GM21447 (cell line): ENCODE data around the gene THSD4.

ENCODE experiments used
- ATAC-seq: cut with Tn5 transposase; IDR thresholded peaks from one replicate; pipeline ENCODE4 v1.9.1; 2021; ENCODE audit not compliant: unreplicated experiment

Gene THSD4

DNA sequence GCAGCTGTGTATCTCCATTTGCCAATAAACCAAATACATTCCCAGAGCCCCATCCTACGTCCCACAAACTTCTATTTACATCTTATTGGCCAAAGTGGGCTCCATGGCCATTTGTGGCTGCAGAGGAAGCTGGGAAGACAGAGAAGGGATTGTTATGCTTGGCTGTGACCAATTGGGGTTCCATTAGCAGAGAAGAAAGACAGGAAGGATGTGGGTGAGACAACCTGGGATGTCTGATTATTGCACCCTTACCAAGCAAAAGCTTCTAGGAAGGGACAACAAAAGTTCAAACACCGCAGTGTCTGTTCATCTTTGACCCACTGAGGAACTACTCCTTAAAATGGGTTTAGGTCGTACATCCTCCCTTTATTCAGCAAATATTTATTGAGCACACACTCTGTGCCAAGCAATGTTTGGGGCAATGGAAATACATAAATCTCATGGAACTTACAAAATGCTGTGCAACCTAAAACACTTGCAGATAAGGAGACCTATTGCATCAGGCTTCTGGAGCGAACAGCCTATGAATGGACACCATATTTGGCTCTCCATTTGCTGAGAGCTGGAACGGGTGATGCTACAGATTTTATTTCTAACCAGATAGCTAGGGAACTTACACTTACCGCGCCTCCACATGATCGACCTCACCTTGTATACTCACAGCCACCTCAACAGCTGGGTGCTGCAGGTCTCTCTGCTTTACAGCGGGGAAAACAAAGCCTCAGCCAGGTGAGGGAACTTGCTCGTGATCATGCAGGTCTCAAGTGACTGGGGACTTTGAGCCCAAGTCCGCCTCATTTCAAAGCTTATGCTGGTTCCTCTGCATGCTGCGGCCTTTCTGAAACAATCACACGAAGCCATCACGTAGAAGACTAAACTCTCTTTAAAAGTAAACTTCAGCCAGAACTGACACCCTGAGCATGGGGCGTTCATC lies 673.6 kb downstream of the THSD4 start:
- ATAC-seq = no peak

DNA sequence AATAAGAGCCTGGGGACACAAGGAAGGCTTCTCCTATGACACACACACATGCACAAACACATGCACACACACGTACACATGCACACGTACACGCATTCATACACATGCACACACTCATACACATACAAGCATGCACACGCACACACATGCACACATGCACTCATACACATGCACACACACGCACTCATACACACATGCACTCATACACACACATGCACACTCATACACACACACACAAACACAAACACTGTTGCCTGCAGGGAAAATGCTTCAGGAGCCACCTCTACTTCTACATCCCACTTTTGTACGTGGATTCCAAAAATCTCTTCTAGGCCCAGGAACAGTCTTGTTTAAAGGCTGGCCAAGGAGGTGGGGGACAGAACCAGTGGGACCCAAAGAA lies 674.3 kb downstream of the THSD4 start:
- ATAC-seq = no peak

DNA sequence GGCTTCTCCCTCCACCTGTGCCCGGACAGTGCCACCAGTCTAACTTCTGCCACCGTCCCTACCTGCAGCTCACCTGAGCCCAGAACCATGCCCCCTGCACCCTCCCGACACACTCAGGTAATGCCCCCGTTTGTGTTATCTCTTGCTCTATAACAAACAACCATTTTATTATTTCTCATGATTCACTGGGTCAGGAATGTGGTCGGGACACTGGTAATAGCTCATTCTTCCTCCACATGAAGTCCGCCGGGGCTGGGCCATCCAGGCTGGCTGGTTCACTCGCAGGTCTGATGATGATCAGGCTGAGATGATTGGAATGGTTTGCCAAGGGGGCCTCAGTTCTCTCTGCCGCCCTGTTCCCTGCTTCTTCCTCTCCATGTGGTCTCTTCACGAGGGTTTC lies 674.8 kb downstream of the THSD4 start:
- no peak for ATAC-seq

DNA sequence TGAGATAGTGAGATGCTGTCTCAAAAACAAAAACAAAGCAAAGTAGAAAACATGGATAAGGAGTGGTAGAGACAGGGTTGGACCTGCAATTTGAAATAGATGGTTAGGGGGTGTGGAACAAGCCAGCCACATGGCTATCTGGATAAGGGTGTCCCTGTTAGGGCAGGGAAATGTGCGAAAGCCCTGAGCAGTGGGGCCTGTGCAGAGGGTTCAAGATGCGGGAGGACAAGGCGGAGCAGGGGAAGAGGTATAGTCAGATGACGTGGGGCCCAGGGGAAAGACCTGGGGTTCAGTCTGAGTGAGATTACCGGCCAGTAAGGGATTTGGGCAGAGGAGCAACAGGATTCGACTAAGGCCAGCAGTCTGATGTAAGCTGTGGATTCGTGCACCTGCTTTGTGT lies 676.7 kb downstream of the THSD4 start:
- ATAC-seq = no peak

DNA sequence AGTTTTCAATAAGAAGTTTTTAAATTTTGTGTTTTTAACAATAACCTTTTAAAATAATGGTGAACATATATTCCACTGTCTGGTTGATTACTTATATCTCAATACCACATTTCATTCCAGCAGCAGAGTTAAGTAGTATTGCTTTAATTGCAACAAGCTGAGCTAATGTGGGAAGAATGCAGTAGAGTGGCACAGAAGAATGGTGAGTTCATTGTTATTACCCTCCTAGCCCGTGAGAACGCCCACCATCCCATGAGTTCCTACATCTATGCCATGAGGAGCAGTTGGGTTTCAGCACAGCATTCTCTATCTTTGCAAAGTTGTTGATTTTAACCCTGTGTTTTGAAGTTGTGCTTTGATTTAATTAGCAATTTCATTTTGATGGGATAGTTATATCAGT lies 677.2 kb downstream of the THSD4 start:
- no peak for ATAC-seq

DNA sequence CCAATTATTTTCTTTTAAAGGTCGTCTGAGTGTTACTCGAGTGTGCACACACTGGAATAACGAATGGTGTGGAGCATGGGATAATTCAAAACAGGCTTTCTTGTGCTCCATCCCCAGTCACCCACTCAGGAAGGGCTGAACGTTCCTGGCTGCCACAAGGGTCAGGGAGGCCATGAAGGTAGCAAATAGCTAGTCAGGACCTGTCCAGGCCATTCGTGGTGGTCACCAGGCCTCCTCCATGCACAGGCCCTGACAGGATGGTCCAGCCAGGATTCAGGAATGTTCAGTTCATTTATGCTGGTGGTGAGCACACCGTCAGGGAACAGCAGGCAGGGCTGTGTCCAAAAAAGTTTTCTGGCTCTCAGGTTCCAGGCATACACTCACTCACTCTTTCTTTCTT lies 683.4 kb downstream of the THSD4 start:
- no peak for ATAC-seq

DNA sequence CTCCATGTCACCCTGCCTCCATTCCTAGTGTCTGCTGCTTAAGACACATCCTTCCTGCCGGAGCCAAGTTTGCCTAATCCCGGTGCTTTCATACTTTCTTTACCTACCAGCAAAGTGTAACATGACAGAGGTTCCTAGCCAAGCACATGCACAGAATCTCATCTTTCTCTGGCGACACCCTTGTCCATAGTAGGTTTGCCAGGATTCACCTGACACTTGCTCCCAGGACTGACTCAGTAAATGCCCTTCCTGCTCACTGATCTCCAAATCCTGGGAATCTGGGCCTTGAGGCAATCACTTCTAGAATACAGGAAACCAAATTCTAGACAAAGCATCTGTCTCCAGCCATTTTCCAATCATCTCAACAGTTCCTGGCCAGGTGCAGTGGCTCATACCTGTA lies 684.9 kb downstream of the THSD4 start:
- no peak for ATAC-seq

DNA sequence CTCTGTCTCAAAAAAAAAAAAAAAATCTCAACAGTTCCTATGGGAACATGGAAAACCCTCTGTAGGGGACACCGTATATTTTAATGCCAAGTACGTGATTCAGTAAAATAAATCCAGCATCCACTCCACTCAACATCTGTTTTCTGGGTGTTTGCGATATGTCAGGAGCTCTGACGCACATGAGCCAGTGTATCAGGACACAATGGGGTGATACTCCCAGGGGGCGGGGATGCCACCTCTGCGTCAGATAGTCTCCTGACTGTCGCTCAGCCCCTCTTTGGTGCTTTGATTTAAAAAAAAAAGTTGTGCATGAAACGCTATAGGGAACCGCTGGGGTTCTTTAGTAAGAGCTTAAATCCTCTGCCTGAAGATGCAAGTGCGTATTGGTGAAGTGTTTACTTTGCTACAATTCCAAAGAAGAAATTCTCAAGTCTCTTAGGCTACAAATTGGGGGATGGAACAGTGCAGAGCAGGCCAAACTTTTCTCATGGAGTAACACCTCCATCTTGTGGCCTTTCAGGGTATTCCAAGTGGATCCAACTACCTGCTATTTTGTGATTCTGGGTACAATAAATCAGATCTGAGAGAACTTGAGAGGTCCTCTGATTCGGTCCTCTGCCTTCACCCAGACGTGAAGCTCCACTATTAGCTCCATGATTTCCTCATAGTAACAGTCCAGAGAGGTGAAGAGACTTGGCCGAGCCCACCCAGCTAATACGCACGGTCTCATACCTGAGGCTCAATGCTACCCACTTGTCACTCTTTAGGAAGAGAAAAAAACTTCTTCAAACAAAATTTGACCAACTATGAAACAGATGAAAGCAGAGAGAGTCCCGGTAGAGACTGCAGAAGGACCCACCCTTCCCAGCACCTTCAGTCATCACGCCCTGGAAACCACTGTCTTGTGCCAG lies 685.8 kb downstream of the THSD4 start:
- ATAC-seq = no peak

DNA sequence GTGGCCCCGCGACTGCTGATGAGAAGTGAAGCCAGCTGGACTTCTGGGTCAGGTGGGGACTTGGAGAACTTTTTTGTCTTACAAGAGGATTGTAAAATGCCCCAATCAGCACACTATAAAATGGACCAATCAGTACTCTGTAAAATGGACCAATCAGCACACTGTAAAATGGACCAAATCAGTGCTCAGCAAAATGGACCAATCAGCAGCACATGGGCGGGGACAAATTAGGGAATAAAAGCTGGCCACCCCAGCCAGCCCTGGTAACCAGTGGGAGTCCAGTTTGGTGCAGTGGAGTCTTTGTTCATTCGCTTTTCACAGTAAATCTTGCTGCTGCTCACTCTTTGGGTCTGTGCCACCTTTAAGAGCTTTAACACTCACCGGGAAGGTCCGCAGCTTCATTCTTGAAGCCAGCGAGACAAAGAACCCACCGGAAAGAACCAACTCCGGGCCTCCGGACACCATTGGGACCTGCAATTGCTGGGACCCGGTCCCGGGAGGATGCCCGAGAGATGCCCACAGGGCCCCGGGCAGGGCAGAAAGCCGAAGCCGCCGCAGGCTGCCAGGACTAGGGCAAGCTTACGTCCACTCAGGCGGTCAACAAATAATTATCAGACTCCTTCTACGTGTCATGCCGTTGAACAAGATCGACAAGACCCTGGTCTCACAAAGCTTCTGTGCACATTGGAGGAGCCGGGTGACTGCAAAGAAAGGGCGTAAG lies 686.8 kb downstream of the THSD4 start:
- ATAC-seq = no peak

DNA sequence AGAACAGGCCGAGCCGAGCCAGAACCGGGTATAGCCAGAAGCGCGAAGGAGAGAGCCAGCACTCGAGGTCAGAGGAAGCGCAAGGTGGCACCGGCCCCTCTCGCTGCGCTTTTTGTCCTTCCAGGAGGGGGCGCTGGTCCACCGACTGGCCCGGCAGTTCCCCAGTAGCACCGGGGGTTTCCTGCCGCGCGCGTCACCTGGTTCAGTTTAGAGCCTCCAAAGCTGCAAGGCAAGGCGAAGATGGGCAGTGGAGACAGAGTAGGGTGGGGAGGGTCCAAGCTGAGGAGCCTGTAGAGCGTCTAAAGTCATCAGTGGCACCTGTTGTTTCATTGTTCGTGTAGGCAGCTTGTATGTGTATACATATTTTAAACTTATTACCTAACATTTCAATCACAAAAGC lies 687.5 kb downstream of the THSD4 start:
- ATAC-seq = no peak

DNA sequence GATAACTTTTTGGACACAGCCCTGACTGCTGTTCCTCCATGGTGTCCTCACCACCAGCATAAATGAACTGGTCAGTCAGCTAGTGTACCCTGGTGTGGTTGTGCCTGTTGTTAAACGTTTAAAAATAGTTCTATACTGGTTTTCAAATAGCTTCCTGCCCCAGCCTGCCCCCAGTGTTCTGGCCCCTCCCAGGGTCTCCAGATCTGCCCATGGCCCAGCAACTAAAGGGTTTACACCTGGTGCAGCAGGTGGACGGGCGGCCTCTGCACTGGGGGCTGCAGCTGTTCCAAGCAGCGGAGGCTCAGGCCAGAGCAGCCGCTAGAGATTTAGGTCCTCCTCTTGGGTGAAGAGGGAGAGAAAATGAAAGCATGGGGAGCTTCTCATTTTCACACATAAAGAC lies 689.0 kb downstream of the THSD4 start:
- no peak for ATAC-seq

DNA sequence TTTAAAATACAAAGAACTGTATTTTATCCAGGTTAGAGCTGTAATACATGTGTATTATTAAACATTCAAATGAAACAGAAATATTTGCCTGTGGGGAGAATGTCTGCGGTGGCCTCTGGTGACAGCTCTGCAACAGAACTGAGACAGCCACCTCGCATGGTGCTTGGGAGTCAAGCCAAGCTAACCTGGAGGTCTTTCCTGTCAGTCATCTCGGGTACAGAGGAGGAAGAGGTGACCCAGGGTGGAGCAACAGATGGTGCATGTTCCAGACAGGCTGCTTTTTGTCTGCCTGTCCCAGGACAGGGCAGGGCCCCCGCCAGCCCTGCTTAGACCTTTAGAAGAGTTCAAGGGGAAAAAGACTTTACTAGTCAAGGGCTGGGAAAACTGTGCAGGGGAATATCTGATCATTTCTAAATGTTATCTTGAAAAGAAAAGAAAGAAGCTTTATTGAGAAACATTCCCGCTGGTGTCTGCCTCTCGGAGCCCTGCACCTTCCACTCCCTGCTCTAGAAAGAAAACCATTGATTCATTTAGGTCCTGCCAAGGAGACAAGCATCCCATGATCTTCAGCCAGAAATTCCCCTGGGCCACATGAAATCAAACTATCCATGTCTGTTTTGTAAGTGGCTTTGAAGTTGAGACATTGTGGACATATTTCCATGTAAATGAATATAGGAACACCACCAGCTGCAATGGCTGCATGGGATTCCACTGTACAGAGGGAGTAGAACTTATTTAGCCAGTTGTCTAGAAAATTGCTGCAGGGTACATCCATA lies 689.6 kb downstream of the THSD4 start:
- ATAC-seq = no peak

DNA sequence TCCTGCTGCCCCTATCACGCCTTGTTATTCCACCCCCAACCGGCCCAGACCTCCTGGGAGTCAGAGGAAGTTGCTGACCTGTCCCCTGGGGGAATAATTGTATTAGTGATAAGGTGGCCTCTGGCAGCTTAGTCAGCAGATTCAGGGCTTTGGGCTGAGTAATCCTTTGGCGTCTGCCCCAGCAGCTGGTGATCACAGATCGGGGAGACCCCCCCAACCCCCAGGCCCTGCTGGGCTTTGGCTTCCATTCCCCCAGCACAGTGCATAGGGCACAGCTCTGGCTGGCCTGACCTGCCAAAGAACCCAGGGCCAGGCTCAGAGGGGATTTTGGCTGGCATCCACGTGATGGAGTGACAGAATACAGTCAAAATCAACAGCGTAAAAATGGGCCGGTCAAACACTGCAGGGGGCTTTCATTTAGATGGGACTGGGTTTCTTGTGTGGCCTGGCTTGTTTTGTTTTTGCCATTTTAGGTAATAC lies 691.2 kb downstream of the THSD4 start:
- no peak for ATAC-seq

DNA sequence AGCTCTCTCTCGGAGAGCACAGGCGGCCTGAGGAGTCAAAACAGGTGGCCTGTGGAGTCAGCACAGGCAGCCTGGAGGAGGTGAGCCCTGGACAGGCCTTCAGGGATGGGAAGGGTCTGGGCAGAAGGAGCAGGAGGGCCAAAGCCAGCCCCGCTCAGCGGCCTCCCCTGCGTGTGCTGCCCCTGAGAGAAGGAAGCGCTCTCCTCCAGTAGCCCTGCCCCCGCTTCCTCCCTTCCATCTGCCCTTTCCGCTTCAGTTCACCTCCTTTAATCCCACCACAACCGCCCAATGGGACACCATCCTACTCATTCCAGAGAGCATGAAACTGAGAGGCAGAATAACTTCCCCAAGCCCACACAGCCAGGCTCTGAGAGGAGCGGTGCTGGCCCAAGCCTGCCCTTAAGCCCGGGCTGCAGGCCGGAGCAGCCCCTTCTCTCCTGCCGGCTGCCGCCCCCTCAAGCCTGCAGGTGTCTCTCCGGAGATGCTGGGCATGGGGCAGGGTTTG lies 691.9 kb downstream of the THSD4 start:
- ATAC-seq = no peak

DNA sequence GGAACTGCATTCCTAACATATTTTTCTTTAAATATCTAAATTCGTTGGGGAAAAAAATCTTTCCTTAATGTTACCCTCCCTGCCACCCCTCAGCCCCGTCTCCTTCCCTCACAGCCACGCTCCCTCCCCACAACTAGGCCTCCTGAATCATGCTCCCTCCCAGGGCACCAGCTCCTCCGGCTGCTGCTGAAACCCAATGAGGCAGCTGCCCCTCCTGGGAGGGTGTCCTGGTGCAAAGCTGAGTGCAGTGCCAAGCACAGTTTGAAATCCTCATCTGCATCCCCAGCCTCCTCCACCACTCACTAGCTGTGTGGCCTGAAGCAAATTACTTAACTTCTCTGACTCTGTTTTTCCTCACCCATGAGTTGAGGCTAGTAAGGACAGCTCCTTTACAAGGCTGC lies 692.4 kb downstream of the THSD4 start:
- no peak for ATAC-seq

DNA sequence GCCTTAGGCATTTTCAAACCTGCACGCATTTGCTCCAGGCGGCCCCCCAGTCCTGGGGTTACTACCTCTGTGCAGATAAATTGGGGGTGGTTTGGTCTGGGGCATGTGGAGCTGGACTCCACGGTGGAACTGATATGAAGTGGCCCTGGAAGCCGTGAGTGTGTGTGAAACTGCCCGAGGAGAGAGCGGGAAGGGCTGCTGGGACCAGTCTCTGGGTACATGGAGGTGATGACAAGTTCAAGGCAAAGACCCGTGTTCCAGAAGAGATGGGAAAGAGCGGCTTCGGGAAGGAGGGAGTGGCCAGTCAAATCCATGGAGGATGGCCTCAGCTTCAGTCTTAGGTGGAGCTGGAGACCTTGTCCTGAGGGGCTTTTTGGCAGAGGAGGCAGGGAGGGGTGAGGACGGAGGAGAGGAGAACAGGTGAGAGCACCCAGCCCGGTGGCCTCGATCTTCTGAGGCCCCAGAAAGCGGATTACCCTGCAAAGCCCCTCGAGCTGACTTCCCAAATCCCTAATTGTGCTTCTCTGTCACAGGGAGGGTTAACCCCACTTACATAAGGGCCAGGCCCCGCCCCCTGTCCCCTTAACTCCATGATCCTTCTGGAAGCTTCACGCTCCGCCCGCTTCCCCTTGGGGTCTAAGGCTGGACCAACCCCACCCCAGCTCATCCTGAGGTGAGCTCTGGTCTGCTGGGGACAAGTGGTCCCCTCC lies 693.2 kb downstream of the THSD4 start:
- no peak for ATAC-seq

DNA sequence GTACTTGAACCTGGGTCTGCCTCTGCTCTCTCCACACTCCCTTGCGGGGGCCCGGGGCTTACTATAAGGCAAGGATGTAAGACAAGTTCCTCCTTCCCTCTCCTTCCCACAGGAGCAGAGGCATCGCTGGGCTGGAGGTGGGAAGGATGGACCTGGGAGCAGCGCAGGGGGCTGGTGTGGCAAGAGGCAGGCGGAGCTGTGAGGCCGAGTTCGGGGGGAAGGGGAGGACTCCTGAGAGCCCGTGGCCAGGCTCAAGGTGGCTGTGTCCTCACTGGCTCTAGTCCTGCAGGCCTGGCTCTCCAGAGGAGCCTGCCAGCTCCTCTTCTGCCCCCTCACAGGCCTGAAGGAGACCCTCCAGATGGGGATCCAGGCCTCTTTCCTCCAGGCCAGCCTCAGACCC lies 694.1 kb downstream of the THSD4 start:
- no peak for ATAC-seq

DNA sequence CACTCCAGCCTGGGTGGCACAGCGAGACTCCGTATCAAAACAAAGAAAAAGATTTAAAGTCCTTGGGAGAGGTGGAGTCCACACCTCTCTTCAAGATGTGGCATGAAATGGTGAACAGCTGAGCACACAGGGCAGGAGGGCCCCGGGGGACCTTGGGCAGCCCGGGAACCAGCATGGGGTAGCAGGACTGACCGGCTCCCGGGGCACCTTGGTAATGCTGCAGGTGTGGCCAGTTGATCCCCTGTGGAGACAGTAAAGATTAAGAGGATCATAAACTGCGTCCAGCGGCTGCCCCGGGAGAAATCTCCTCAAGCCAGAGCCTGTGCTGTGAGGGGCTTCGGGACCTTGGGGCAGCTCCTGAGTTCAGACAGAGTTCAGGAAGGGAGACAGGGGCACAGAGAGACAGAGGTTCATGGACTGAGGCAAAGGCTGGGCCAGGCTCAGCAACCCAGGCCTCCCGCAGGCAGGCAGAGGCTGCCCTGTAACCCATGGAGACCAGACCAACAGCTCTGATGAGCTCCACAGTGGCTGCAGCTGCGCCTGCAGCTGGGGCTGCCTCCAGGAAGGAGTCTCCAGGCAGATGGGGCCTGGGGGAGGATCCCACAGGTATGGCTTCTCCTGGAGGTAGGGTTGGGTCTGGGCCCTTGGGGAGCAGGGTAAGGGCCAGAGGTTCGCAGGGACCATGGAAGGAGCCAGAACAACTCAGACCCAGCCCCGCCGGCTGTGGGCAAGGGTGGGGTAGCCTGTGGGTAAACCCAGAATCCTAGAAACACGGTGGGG lies 695.2 kb downstream of the THSD4 start, which contains the start of gene NR2E3:
Gene NR2E3, plus strand, starts transcription at position 299 of the 780 bp plus-strand sequence. Its CDS starts 190 bp downstream, at position 489.
- no peak for ATAC-seq
